HG02884 (cell line): ENCODE data around the gene DMRT2.

Experiments
- ATAC-seq: cut with Tn5 transposase; IDR thresholded peaks from one replicate; pipeline ENCODE4 v1.9.1; 2021; ENCODE audit warnings: mild to moderate bottlenecking, moderate library complexity; ENCODE audit not compliant: unreplicated experiment

DMRT2 gene

GRCh38 chr9:1086517-1086916 lies 36.4 kb downstream of the DMRT2 start:
- no peak for ATAC-seq

- ATAC-seq = no peak
Observed at GRCh38 chr9:1087120-1087881, 37.1 kb downstream of the DMRT2 start.

- no peak for ATAC-seq
Observed at GRCh38 chr9:1094749-1095148, 44.6 kb downstream of the DMRT2 start.

- no peak for ATAC-seq
Observed at GRCh38 chr9:1096155-1096964, 46.2 kb downstream of the DMRT2 start.

GRCh38 chr9:1098551-1098950 lies 48.4 kb downstream of the DMRT2 start:
- ATAC-seq = no peak

GRCh38 chr9:1100201-1100600 lies 50.0 kb downstream of the DMRT2 start:
- ATAC-seq = no peak

- no peak for ATAC-seq
Observed at GRCh38 chr9:1100945-1101344, 50.8 kb downstream of the DMRT2 start.

GRCh38 chr9:1101846-1102641 lies 51.9 kb downstream of the DMRT2 start:
- ATAC-seq = no peak

GRCh38 chr9:1102642-1102970 lies 52.4 kb downstream of the DMRT2 start:
- ATAC-seq = no peak
